K562 (cell line): ENCODE results near the gene CREG1.

Source experiments
- CBFA2T3 ChIP-seq: fragments of 450-650 bp; IDR thresholded peaks from 2 replicates; pipeline ENCODE4 v1.6.1; 2017
- EHMT2 ChIP-seq: fragments of 450-650 bp; IDR thresholded peaks from 2 replicates; pipeline ENCODE4 v1.6.1; 2018; ENCODE audit warnings: antibody characterized with exemption
- FOXK2 ChIP-seq, 2 experiments: fragments of 450-650 bp; IDR thresholded peaks in 1 of 2; conservative IDR thresholded peaks in 1 of 2; 2 replicates each; pipeline ENCODE4 v1.6.1; 2016; ENCODE audit warnings: low read depth in 2 of 2, mild to moderate bottlenecking in 1 of 2
- NCOA6 ChIP-seq: fragments of 450-650 bp; IDR thresholded peaks from 2 replicates; pipeline ENCODE4 v1.6.1; 2017; ENCODE audit warnings: mild to moderate bottlenecking
- NR3C1 ChIP-seq: sonication (generic); formaldehyde crosslinking; IDR thresholded peaks from 2 replicates; pipeline ENCODE4 v1.8.1; 2022; ENCODE audit warnings: missing genetic modification reagents
- SP2 ChIP-seq: IDR thresholded peaks from 2 replicates; pipeline ENCODE4 v1.6.1; 2011; ENCODE audit warnings: mild to moderate bottlenecking, low read depth, low read length, moderate library complexity; ENCODE audit not compliant: poor library complexity, severe bottlenecking; ENCODE audit errors: extremely low read depth
- TAL1 ChIP-seq: fragments of 450-650 bp; IDR thresholded peaks from 2 replicates; pipeline ENCODE4 v1.6.1; 2016; ENCODE audit warnings: mild to moderate bottlenecking
- YY1 ChIP-seq, 3 experiments: IDR thresholded peaks; 2 replicates each; pipeline ENCODE4 v1.6.1; 2011; ENCODE audit warnings: low read length in 2 of 3, mild to moderate bottlenecking in 2 of 3, moderate library complexity in 2 of 3, borderline replicate concordance in 1 of 3, control low read depth in 1 of 3, low read depth in 1 of 3; ENCODE audit not compliant: insufficient read depth in 3 of 3, insufficient replicate concordance in 2 of 3, control insufficient read depth in 1 of 3, insufficient read length in 1 of 3; ENCODE audit errors: extremely low read depth in 1 of 3
- ZNF41 ChIP-seq: fragments of 250-450 bp; sonication (Bioruptor Pico); conservative IDR thresholded peaks from 2 replicates; pipeline ENCODE4 v1.4.0; 2020; ENCODE audit warnings: mild to moderate bottlenecking
- TF ChIP-seq, protein P1 (sequence below): fragments of 450-650 bp; IDR thresholded peaks from 2 replicates; pipeline ENCODE4 v1.6.1; 2017; ENCODE audit warnings: antibody characterized with exemption, mild to moderate bottlenecking
- TF ChIP-seq, protein P2 (sequence below), 3 experiments: IDR thresholded peaks in 2 of 3; conservative IDR thresholded peaks in 1 of 3; 2 replicates each; pipeline ENCODE4 v1.5.1; 2011 to 2012; ENCODE audit warnings: low read length in 3 of 3, mild to moderate bottlenecking in 3 of 3, control low read depth in 2 of 3, improper control_type of control experiment in 1 of 3, inconsistent platforms in 1 of 3, low read depth in 1 of 3, mixed read lengths in 1 of 3, moderate library complexity in 1 of 3; ENCODE audit not compliant: insufficient read depth in 2 of 3

GRCh38 chr1:167504467-167504827 is 49.1 kb downstream of the CREG1 start:
- TF ChIP-seq, protein P1, sequence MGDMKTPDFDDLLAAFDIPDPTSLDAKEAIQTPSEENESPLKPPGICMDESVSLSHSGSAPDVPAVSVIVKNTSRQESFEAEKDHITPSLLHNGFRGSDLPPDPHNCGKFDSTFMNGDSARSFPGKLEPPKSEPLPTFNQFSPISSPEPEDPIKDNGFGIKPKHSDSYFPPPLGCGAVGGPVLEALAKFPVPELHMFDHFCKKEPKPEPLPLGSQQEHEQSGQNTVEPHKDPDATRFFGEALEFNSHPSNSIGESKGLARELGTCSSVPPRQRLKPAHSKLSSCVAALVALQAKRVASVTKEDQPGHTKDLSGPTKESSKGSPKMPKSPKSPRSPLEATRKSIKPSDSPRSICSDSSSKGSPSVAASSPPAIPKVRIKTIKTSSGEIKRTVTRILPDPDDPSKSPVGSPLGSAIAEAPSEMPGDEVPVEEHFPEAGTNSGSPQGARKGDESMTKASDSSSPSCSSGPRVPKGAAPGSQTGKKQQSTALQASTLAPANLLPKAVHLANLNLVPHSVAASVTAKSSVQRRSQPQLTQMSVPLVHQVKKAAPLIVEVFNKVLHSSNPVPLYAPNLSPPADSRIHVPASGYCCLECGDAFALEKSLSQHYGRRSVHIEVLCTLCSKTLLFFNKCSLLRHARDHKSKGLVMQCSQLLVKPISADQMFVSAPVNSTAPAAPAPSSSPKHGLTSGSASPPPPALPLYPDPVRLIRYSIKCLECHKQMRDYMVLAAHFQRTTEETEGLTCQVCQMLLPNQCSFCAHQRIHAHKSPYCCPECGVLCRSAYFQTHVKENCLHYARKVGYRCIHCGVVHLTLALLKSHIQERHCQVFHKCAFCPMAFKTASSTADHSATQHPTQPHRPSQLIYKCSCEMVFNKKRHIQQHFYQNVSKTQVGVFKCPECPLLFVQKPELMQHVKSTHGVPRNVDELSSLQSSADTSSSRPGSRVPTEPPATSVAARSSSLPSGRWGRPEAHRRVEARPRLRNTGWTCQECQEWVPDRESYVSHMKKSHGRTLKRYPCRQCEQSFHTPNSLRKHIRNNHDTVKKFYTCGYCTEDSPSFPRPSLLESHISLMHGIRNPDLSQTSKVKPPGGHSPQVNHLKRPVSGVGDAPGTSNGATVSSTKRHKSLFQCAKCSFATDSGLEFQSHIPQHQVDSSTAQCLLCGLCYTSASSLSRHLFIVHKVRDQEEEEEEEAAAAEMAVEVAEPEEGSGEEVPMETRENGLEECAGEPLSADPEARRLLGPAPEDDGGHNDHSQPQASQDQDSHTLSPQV: no peak
- TF ChIP-seq NCOA6 (no peak), EHMT2 (no peak), FOXK2 (conservative IDR thresholded peaks at IDR 0.05 in 1 of 2, IDR thresholded peaks at IDR 0.05 in 1 of 2; ENCODE audit: low read depth in 2 of 2) (no peak), ZNF41 (CRISPR knock-in tag) (no peak), YY1 (IDR thresholded peaks at IDR 0.05; ENCODE audit: borderline replicate concordance in 1 of 3, control insufficient read depth in 1 of 3, extremely low read depth in 1 of 3, insufficient read depth in 3 of 3, insufficient read length in 1 of 3, insufficient replicate concordance in 2 of 3, low read depth in 1 of 3, low read length in 2 of 3) (no peak), SP2 (no peak), CBFA2T3 (no peak), TAL1 (no peak), NR3C1 (CRISPR knock-in tag) (no peak)
- TF ChIP-seq, protein P2, sequence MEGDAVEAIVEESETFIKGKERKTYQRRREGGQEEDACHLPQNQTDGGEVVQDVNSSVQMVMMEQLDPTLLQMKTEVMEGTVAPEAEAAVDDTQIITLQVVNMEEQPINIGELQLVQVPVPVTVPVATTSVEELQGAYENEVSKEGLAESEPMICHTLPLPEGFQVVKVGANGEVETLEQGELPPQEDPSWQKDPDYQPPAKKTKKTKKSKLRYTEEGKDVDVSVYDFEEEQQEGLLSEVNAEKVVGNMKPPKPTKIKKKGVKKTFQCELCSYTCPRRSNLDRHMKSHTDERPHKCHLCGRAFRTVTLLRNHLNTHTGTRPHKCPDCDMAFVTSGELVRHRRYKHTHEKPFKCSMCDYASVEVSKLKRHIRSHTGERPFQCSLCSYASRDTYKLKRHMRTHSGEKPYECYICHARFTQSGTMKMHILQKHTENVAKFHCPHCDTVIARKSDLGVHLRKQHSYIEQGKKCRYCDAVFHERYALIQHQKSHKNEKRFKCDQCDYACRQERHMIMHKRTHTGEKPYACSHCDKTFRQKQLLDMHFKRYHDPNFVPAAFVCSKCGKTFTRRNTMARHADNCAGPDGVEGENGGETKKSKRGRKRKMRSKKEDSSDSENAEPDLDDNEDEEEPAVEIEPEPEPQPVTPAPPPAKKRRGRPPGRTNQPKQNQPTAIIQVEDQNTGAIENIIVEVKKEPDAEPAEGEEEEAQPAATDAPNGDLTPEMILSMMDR (IDR thresholded peaks at IDR 0.05 in 2 of 3, conservative IDR thresholded peaks at IDR 0.05 in 1 of 3; ENCODE audit: insufficient read depth in 2 of 3, low read depth in 1 of 3, low read length in 3 of 3): no peak
